RWPE1 (cell line): ENCODE results near the gene IFI30.
A peak's percentile ranks its signal among the peaks of the same experiment; 100 is the strongest.

Experiments
- CTCF ChIA-PET: fragments of 350-600 bp; sonication (Branson Sonifier 250); formaldehyde crosslinking; extraction: SDS; loops from one replicate; lab custom pipeline; 2021; lab: Yijun Ruan, JAX
- POLR2A ChIA-PET: fragments of 400-600 bp; formaldehyde crosslinking; extraction: SDS; loops from one replicate; lab custom pipeline; 2020; ENCODE audit warnings: antibody characterized with exemption; ENCODE audit not compliant: low non-redundant PET; lab: Yijun Ruan, JAX
- DNase-seq: peaks from one replicate; pipeline ENCODE4 v3.0.0; 2012; ENCODE audit warnings: low spot score
- H3K27ac ChIP-seq: fragments of 450-650 bp; 2 replicates; pipeline ENCODE4 v1.5.1; 2017
- CTCF ChIP-seq: fragments of 450-650 bp; conservative IDR thresholded peaks from 2 replicates; pipeline ENCODE4 v1.5.1; 2017; ENCODE audit warnings: low read depth, mild to moderate bottlenecking

The IFI30 gene

GRCh38 chr19:18223860-18224524 is 50.4 kb downstream of the IFI30 start:
- CTCF ChIA-PET = interaction anchor here (0.6 to 0.7 kb wide), 2 partner anchors 9 to 125 kb away, joined by 3 read pairs; no protein-coding TSS in a partner anchor
- DNase-seq = peak; percentile 55
- TF ChIP-seq CTCF = no peak
- H3K27ac ChIP-seq = peak overlapping the region; percentile 60
- POLR2A ChIA-PET = interaction anchor here (0.5 kb wide), 1 partner anchor 98 kb away, joined by 4 read pairs; no protein-coding TSS in a partner anchor

- ChIA-PET POLR2A (interaction anchor here (0.5 kb wide), 1 partner anchor 98 kb away, joined by 4 read pairs; no protein-coding TSS in a partner anchor), CTCF (interaction anchor here (0.7 kb wide), 1 partner anchor 8 kb away, joined by 3 read pairs; no protein-coding TSS in a partner anchor)
- H3K27ac ChIP-seq = peak overlapping the region; percentile 60
- no peak for TF ChIP-seq CTCF
- DNase-seq = peak; percentile 98
Measured at GRCh38 chr19:18224525-18225354, 51.1 kb downstream of the IFI30 start.

GRCh38 chr19:18225355-18225701 is 51.7 kb downstream of the IFI30 start:
- H3K27ac ChIP-seq = no peak overlapping the region
- ChIA-PET POLR2A (no interaction called here), CTCF (no interaction called here)
- no peak for TF ChIP-seq CTCF
- no peak for DNase-seq

- H3K27ac ChIP-seq = no peak within 1 kb of the TSS
- POLR2A ChIA-PET = no interaction called here
- no peak for TF ChIP-seq CTCF
- DNase-seq = no peak
- CTCF ChIA-PET = no interaction called here
Measured at GRCh38 chr19:18225702-18226468, 52.3 kb downstream of the IFI30 start, which contains the start of gene PDE4C. Gene PDE4C (minus strand): TSS chr19:18226438. CDS start chr19:18226415, 23 bp downstream.

GRCh38 chr19:18226956-18227780 is 53.6 kb downstream of the IFI30 start:
- ChIA-PET CTCF (no interaction called here), POLR2A (no interaction called here)
- DNase-seq = no peak
- H3K27ac ChIP-seq = no peak overlapping the region
- TF ChIP-seq CTCF = no peak
